ENCODE measurements around the gene ZNF438. TPM values are rescaled to one million over a fixed set of nuclear protein-coding genes. Genes with fewer than 3 reads are reported as not detected.

The ZNF438 gene
- total and polyA plus RNA-seq, 4 donors, result 7.8 to 19.2 (median 10.2) TPM

- no peak overlapping the region for H3K9ac ChIP-seq (ENCODE audit: insufficient read depth in 1 of 2, low read length in 2 of 2)
- H3K27me3 ChIP-seq (ENCODE audit: control insufficient read depth in 3 of 3, insufficient read depth in 3 of 3, low read length in 2 of 3), result no peaks in the 10 kb centered on the region
- peak overlapping the region; percentile 30 to 39 for H3K27ac ChIP-seq (ENCODE audit: low read depth in 1 of 2, low read length in 1 of 2)
- ATAC-seq (ENCODE audit: insufficient read depth, low FRiP score), result peak; percentile 19
- peaks cover 0 to 6% (median 0%) of the 10 kb centered on the region in 5 donors for H3K4me1 ChIP-seq (ENCODE audit: control insufficient read depth in 5 of 5, insufficient read depth in 5 of 5, low read length in 5 of 5)
- 82 to 85% methylated on average over 6 of the region's 6 CpGs for WGBS, 2 donors
- no peak overlapping the region for H3K4me3 ChIP-seq
- no peak for DNase-seq
- TF ChIP-seq CTCF (IDR thresholded peaks at IDR 0.05; ENCODE audit: control extremely low read depth, extremely low read depth), result no peak
- H3K36me3 ChIP-seq (ENCODE audit: control insufficient read depth in 4 of 4, insufficient read depth in 4 of 4, low read length in 4 of 4), result no peaks in the 10 kb centered on the region
- peaks cover 0 to 2% (median 0%) of the 10 kb centered on the region in 4 donors for H3K9me3 ChIP-seq (ENCODE audit: control insufficient read depth in 4 of 4, insufficient read depth in 3 of 4, low read length in 3 of 4)
These were observed 32.2 kb upstream of the ZNF438 start for GRCh38 chr10:31063841-31064240.

- no peak overlapping the region for H3K27ac ChIP-seq (ENCODE audit: low read depth in 1 of 2, low read length in 1 of 2)
- H3K9me3 ChIP-seq (ENCODE audit: control insufficient read depth in 4 of 4, insufficient read depth in 3 of 4, low read length in 3 of 4), result peaks cover 0 to 2% (median 0%) of the 10 kb centered on the region in 4 donors
- no peak for TF ChIP-seq CTCF (IDR thresholded peaks at IDR 0.05; ENCODE audit: control extremely low read depth, extremely low read depth)
- H3K27me3 ChIP-seq (ENCODE audit: control insufficient read depth in 3 of 3, insufficient read depth in 3 of 3, low read length in 2 of 3), result no peaks in the 10 kb centered on the region
- DNase-seq (peak in 1 of 3 donors; percentile 29), ATAC-seq (ENCODE audit: insufficient read depth, low FRiP score) (no peak)
- H3K4me1 ChIP-seq (ENCODE audit: control insufficient read depth in 5 of 5, insufficient read depth in 5 of 5, low read length in 5 of 5), result peaks cover 0 to 5% (median 0%) of the 10 kb centered on the region in 5 donors
- H3K4me3 ChIP-seq, result no peak overlapping the region
- no peak overlapping the region for H3K9ac ChIP-seq (ENCODE audit: insufficient read depth in 1 of 2, low read length in 2 of 2)
- no peaks in the 10 kb centered on the region for H3K36me3 ChIP-seq (ENCODE audit: control insufficient read depth in 4 of 4, insufficient read depth in 4 of 4, low read length in 4 of 4)
- WGBS, 2 donors, result 65 to 77% methylated on average over 6 of the region's 6 CpGs
These were observed 31.2 kb upstream of the ZNF438 start for GRCh38 chr10:31062856-31063255.

- Histone ChIP-seq H3K4me1 (ENCODE audit: control insufficient read depth in 5 of 5, insufficient read depth in 5 of 5, low read length in 5 of 5) (peaks cover 0 to 5% (median 0%) of the 10 kb centered on the region in 5 donors), H3K4me3 (no peak overlapping the region), H3K9ac (ENCODE audit: insufficient read depth in 1 of 2, low read length in 2 of 2) (no peak overlapping the region), H3K36me3 (ENCODE audit: control insufficient read depth in 4 of 4, insufficient read depth in 4 of 4, low read length in 4 of 4) (no peaks in the 10 kb centered on the region), H3K9me3 (ENCODE audit: control insufficient read depth in 4 of 4, insufficient read depth in 3 of 4, low read length in 3 of 4) (peaks cover 0 to 2% (median 0%) of the 10 kb centered on the region in 4 donors), H3K27ac (ENCODE audit: low read depth in 1 of 2, low read length in 1 of 2) (no peak overlapping the region), H3K27me3 (ENCODE audit: control insufficient read depth in 3 of 3, insufficient read depth in 3 of 3, low read length in 2 of 3) (no peaks in the 10 kb centered on the region)
- no peak for TF ChIP-seq CTCF (IDR thresholded peaks at IDR 0.05; ENCODE audit: control extremely low read depth, extremely low read depth)
- ATAC-seq (ENCODE audit: insufficient read depth, low FRiP score) (no peak), DNase-seq (no peak)
- 96 to 97% methylated on average over 9 of the region's 9 CpGs for WGBS, 2 donors
These were observed 30.3 kb upstream of the ZNF438 start for GRCh38 chr10:31061941-31062340.

All from lung (tissue), 12 donors.